ENCODE data around the gene ARHGAP32.

GRCh38 chr11:128970598-128971190, 221.4 kb downstream of the ARHGAP32 start:
- TF ChIP-seq FOXP2 (optimal IDR thresholded peaks at IDR 0.05; ENCODE audit: borderline replicate concordance, extremely low read depth, extremely low read length, insufficient read depth) (no peak), REST (IDR thresholded peaks at IDR 0.05; ENCODE audit: insufficient read depth in 1 of 2, low read depth in 2 of 2, low read length in 2 of 2) (no peak), TAF1 (IDR thresholded peaks at IDR 0.05; ENCODE audit: borderline replicate concordance, insufficient read depth, low read length) (no peak)

Data from PFSK-1 (cell line).